WTC11 (cell line): ENCODE data around the gene ITPKB.

Experiments used
- CREB1 ChIP-seq: sonication (generic); formaldehyde crosslinking; IDR thresholded peaks from 2 replicates; pipeline ENCODE4 v1.8.0; 2023; ENCODE audit warnings: mild to moderate bottlenecking, missing genetic modification reagents
- CREM ChIP-seq: sonication (generic); formaldehyde crosslinking; IDR thresholded peaks from 2 replicates; pipeline ENCODE4 v1.8.1; 2022; ENCODE audit warnings: mild to moderate bottlenecking, missing genetic modification reagents, moderate library complexity
- ETV6 ChIP-seq: sonication (generic); formaldehyde crosslinking; IDR thresholded peaks from 2 replicates; pipeline ENCODE4 v1.8.1; 2022; ENCODE audit warnings: mild to moderate bottlenecking, missing genetic modification reagents
- FOXJ3 ChIP-seq: sonication (generic); formaldehyde crosslinking; IDR thresholded peaks from 2 replicates; pipeline ENCODE4 v1.9.0; 2021; ENCODE audit warnings: missing genetic modification reagents, mild to moderate bottlenecking, borderline replicate concordance
- IRF2 ChIP-seq: sonication (generic); formaldehyde crosslinking; IDR thresholded peaks from 2 replicates; pipeline ENCODE4 v1.8.0; 2022; ENCODE audit warnings: low read depth, missing genetic modification reagents, borderline replicate concordance
- JUN ChIP-seq: sonication (generic); formaldehyde crosslinking; IDR thresholded peaks from 2 replicates; pipeline ENCODE4 v1.8.0; 2023; ENCODE audit warnings: mild to moderate bottlenecking, missing genetic modification reagents
- MYBL2 ChIP-seq: sonication (generic); formaldehyde crosslinking; IDR thresholded peaks from 2 replicates; pipeline ENCODE4 v1.8.1; 2023; ENCODE audit warnings: mild to moderate bottlenecking, moderate library complexity, missing genetic modification reagents
- NR2C2 ChIP-seq: sonication (generic); formaldehyde crosslinking; IDR thresholded peaks from 2 replicates; pipeline ENCODE4 v1.8.0; 2022; ENCODE audit warnings: mild to moderate bottlenecking, missing genetic modification reagents
- TF ChIP-seq, protein P1 (sequence below): fragments of 200-600 bp; IDR thresholded peaks from 2 replicates; pipeline ENCODE4 v1.8.0; 2022; ENCODE audit warnings: antibody characterized with exemption
- TF ChIP-seq, protein P2 (sequence below): sonication (generic); formaldehyde crosslinking; IDR thresholded peaks from 2 replicates; pipeline ENCODE4 v1.8.0; 2022; ENCODE audit warnings: mild to moderate bottlenecking, missing genetic modification reagents
- TF ChIP-seq, protein P3 (sequence below): sonication (generic); formaldehyde crosslinking; IDR thresholded peaks from 2 replicates; pipeline ENCODE4 v1.8.1; 2022; ENCODE audit warnings: low read depth, missing genetic modification reagents, borderline replicate concordance
- TF ChIP-seq, protein P4 (sequence below): sonication (generic); formaldehyde crosslinking; IDR thresholded peaks from 2 replicates; pipeline ENCODE4 v1.8.1; 2023; ENCODE audit warnings: mild to moderate bottlenecking, moderate library complexity, missing genetic modification reagents

DNA sequence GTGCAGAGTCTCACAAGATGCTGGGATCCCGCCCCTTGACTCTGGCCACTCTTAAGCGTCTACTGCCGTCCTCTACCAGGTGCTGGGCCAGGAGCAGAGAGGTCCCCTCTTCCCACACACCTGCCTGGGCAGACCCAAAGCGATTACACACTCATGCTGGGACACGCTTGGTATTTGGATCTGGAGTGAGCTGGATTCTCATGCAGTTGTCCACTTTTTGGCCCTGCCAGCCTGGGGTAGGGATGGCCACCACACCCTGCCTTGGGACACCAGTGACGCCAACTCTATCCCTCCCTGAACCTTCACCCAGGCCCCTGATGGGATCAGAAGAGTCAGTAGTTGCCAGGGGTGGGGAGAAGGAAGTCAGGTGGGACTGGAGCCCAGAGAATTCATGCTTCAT, 28.6 kb downstream of the ITPKB start:
- TF ChIP-seq, protein P1, sequence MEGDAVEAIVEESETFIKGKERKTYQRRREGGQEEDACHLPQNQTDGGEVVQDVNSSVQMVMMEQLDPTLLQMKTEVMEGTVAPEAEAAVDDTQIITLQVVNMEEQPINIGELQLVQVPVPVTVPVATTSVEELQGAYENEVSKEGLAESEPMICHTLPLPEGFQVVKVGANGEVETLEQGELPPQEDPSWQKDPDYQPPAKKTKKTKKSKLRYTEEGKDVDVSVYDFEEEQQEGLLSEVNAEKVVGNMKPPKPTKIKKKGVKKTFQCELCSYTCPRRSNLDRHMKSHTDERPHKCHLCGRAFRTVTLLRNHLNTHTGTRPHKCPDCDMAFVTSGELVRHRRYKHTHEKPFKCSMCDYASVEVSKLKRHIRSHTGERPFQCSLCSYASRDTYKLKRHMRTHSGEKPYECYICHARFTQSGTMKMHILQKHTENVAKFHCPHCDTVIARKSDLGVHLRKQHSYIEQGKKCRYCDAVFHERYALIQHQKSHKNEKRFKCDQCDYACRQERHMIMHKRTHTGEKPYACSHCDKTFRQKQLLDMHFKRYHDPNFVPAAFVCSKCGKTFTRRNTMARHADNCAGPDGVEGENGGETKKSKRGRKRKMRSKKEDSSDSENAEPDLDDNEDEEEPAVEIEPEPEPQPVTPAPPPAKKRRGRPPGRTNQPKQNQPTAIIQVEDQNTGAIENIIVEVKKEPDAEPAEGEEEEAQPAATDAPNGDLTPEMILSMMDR: no peak
- TF ChIP-seq ETV6 (CRISPR knock-in tag) (no peak), NR2C2 (CRISPR knock-in tag) (no peak), IRF2 (CRISPR knock-in tag) (no peak), CREB1 (CRISPR knock-in tag) (no peak), CREM (no peak), JUN (no peak), FOXJ3 (no peak), MYBL2 (CRISPR knock-in tag) (no peak)
- TF ChIP-seq, protein P2, sequence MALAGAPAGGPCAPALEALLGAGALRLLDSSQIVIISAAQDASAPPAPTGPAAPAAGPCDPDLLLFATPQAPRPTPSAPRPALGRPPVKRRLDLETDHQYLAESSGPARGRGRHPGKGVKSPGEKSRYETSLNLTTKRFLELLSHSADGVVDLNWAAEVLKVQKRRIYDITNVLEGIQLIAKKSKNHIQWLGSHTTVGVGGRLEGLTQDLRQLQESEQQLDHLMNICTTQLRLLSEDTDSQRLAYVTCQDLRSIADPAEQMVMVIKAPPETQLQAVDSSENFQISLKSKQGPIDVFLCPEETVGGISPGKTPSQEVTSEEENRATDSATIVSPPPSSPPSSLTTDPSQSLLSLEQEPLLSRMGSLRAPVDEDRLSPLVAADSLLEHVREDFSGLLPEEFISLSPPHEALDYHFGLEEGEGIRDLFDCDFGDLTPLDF (CRISPR knock-in tag): no peak
- TF ChIP-seq, protein P3, sequence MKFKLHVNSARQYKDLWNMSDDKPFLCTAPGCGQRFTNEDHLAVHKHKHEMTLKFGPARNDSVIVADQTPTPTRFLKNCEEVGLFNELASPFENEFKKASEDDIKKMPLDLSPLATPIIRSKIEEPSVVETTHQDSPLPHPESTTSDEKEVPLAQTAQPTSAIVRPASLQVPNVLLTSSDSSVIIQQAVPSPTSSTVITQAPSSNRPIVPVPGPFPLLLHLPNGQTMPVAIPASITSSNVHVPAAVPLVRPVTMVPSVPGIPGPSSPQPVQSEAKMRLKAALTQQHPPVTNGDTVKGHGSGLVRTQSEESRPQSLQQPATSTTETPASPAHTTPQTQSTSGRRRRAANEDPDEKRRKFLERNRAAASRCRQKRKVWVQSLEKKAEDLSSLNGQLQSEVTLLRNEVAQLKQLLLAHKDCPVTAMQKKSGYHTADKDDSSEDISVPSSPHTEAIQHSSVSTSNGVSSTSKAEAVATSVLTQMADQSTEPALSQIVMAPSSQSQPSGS (CRISPR knock-in tag): no peak
- TF ChIP-seq, protein P4, sequence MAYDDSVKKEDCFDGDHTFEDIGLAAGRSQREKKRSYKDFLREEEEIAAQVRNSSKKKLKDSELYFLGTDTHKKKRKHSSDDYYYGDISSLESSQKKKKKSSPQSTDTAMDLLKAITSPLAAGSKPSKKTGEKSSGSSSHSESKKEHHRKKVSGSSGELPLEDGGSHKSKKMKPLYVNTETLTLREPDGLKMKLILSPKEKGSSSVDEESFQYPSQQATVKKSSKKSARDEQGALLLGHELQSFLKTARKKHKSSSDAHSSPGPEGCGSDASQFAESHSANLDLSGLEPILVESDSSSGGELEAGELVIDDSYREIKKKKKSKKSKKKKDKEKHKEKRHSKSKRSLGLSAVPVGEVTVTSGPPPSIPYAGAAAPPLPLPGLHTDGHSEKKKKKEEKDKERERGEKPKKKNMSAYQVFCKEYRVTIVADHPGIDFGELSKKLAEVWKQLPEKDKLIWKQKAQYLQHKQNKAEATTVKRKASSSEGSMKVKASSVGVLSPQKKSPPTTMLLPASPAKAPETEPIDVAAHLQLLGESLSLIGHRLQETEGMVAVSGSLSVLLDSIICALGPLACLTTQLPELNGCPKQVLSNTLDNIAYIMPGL (CRISPR knock-in tag): no peak
